ENCODE data around the gene FOXP4.

FOXP4 gene

DNA sequence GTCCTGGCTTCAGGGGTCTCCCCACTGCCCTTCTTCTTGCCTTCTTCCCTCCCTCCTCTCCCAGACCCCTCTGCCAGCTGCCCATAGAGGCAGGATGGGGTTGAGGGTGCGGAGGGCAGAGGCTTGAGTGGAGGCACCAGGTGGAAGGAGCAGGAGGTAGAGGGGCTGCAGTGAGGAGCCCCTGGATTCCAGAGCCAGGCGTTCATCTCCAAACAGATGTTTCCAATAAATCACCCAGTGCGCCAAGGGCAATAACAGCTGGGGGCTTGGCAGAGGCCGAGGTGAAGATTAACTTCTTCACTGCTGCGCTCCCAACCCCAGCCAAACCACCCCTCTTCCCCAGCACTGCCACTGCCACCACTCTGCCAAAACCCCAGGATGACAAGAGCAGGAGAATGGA lies 102.7 kb downstream of the FOXP4 start:
- H3K9ac ChIP-seq: no peak overlapping the region

DNA sequence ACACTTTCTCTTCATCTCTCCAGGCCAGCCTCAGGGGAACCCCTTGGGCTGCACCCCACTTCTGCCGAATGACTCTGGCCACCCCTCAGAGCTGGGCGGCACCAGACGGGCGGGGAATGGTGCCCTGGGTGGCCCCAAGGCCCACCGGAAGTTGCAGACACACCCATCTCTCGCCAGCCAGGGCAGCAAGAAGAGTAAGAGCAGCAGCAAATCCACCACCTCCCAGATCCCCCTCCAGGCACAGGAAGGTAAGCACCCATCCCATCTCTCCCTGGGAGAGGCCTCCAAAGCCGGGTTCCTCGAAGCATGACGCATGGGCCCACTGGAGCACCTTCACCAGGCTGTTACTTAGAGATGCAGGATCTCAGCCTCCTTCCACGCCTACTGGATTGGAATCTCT lies 103.4 kb downstream of the FOXP4 start:
- H3K79me2 ChIP-seq: no peaks in the 10 kb centered on the region
- no peak overlapping the region for H2AFZ ChIP-seq
- H3K9me3 ChIP-seq (ENCODE audit: control insufficient read depth, low read length): no peaks in the 10 kb centered on the region
- TF ChIP-seq, protein P1, sequence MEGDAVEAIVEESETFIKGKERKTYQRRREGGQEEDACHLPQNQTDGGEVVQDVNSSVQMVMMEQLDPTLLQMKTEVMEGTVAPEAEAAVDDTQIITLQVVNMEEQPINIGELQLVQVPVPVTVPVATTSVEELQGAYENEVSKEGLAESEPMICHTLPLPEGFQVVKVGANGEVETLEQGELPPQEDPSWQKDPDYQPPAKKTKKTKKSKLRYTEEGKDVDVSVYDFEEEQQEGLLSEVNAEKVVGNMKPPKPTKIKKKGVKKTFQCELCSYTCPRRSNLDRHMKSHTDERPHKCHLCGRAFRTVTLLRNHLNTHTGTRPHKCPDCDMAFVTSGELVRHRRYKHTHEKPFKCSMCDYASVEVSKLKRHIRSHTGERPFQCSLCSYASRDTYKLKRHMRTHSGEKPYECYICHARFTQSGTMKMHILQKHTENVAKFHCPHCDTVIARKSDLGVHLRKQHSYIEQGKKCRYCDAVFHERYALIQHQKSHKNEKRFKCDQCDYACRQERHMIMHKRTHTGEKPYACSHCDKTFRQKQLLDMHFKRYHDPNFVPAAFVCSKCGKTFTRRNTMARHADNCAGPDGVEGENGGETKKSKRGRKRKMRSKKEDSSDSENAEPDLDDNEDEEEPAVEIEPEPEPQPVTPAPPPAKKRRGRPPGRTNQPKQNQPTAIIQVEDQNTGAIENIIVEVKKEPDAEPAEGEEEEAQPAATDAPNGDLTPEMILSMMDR (IDR thresholded peaks at IDR 0.05): no peak
- H3K9ac ChIP-seq: no peak overlapping the region
- H3K27ac ChIP-seq: no peak overlapping the region
- H3K36me3 ChIP-seq (ENCODE audit: control insufficient read depth, insufficient read depth, low read length): no peaks in the 10 kb centered on the region
- no peak overlapping the region for H3K4me3 ChIP-seq (ENCODE audit: low read depth, low read length)
- H3K4me2 ChIP-seq (ENCODE audit: low read length): no peak overlapping the region
- H3K27me3 ChIP-seq (ENCODE audit: control insufficient read depth, insufficient read depth, low read length): no peaks in the 10 kb centered on the region
- H3K4me1 ChIP-seq: peaks cover 3% of the 10 kb centered on the region

More for the DNA sequence above, 102.7 kb downstream of the FOXP4 start:
- Histone ChIP-seq H3K36me3 (ENCODE audit: control insufficient read depth, insufficient read depth, low read length) (no peaks in the 10 kb centered on the region), H2AFZ (no peak overlapping the region), H3K4me1 (peaks cover 3% of the 10 kb centered on the region), H3K4me2 (ENCODE audit: low read length) (no peak overlapping the region), H3K27ac (no peak overlapping the region), H3K4me3 (ENCODE audit: low read depth, low read length) (no peak overlapping the region), H3K9me3 (ENCODE audit: control insufficient read depth, low read length) (no peaks in the 10 kb centered on the region), H3K79me2 (no peaks in the 10 kb centered on the region), H3K27me3 (ENCODE audit: control insufficient read depth, insufficient read depth, low read length) (no peaks in the 10 kb centered on the region)
- TF ChIP-seq, protein P1 (IDR thresholded peaks at IDR 0.05): no peak

DNA sequence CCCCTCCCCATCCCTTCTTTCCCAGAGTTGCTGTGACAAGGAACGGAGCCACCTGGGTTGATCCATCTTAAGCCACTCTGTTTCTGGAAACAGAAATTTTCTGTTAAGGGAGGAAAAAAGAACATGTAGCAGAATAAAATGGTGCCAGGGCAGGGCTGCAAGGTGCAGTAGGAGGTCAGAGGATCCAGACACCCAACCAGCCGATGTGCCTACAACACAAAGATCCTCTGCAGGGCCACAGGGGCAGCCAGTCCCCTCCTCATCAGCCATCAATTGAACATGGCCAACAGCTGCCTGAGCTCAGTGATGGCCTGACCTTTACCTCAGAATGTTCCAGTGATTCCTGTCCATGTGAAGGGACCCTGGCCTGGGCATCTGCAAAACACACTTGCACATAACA lies 103.9 kb downstream of the FOXP4 start:
- Histone ChIP-seq H3K79me2 (no peaks in the 10 kb centered on the region), H3K4me2 (ENCODE audit: low read length) (no peak overlapping the region), H3K36me3 (ENCODE audit: control insufficient read depth, insufficient read depth, low read length) (no peaks in the 10 kb centered on the region), H3K9me3 (ENCODE audit: control insufficient read depth, low read length) (no peaks in the 10 kb centered on the region), H3K9ac (no peak overlapping the region), H3K4me1 (peaks cover 3% of the 10 kb centered on the region), H3K27ac (no peak overlapping the region), H2AFZ (no peak overlapping the region), H3K4me3 (ENCODE audit: low read depth, low read length) (no peak overlapping the region), H3K27me3 (ENCODE audit: control insufficient read depth, insufficient read depth, low read length) (no peaks in the 10 kb centered on the region)
- TF ChIP-seq, protein P1 (IDR thresholded peaks at IDR 0.05): no peak

DNA sequence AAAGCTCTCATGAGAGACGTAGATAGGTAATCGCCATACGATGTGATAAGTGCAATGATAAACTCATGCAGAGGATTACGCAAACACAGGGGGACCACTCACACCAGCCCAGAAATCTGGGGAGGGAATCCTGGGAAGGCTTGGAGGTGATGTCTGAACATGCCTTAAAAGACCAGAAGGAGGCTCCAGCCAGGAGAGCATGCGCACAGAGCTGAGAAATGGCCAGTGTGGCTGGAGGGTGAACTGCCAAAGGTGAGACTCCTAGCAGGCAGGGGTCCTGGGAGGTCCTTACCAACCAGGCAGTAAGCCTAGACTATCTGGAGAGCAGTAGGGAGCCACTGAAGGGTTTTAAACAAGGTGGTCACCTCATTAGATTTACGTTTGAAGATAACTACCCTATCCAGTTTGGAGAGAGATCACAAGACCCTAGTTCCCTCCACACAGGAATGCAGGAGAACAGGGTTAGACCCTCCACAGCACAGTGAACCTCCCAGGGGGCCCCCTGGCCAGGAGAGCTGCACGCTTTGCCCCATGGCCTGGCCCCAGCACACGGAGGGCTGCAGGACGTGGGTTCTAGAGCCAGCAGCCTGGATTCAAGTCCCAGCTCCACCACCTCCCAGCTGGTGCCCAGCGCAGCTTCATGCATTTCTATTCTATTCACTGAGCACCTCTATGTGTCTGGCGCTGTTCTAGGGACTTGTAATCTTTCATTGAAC lies 105.2 kb downstream of the FOXP4 start:
- Histone ChIP-seq H3K27me3 (ENCODE audit: control insufficient read depth, insufficient read depth, low read length) (no peaks in the 10 kb centered on the region), H3K4me3 (ENCODE audit: low read depth, low read length) (no peak overlapping the region), H3K9me3 (ENCODE audit: control insufficient read depth, low read length) (no peaks in the 10 kb centered on the region), H3K4me1 (no peaks in the 10 kb centered on the region), H3K9ac (no peak overlapping the region), H3K36me3 (ENCODE audit: control insufficient read depth, insufficient read depth, low read length) (no peaks in the 10 kb centered on the region), H2AFZ (no peak overlapping the region), H3K79me2 (no peaks in the 10 kb centered on the region), H3K27ac (no peak overlapping the region), H3K4me2 (ENCODE audit: low read length) (no peak overlapping the region)
- TF ChIP-seq, protein P1 (IDR thresholded peaks at IDR 0.05): no peak

All from parathyroid adenoma (tissue), 2 donors.